ENCODE measurements around the gene PIGL. TPM values are rescaled to one million over a fixed set of nuclear protein-coding genes. Genes with fewer than 3 reads are reported as not detected.
A peak's percentile ranks its signal among the peaks of the same experiment; 100 is the strongest.
"Not testable (repeated sequence)": the region's sequence is repeated elsewhere in the genome, so short reads cannot be mapped to it uniquely, and the experiment has no call there.

PIGL gene
- 10 to 100 TPM; 31.6 to 33.7 TPM for total RNA-seq

GRCh38 chr17:16217002-16217635, at the start of gene PIGL:
PIGL (plus strand) TSS chr17:16217210; CDS start chr17:16217227, 17 bp downstream.
- Mint-ChIP-seq H3K4me1 (ENCODE audit: low read depth) (peaks cover 35% of the 10 kb centered on the region), H3K36me3 (no peaks in the 10 kb centered on the region), H3K4me3 (peak within 1 kb of the TSS; percentile 98), H3K27me3 (no peaks in the 10 kb centered on the region), H3K9me3 (no peaks in the 10 kb centered on the region), H3K27ac (peak within 1 kb of the TSS; percentile 93)
- peak; percentile 93 for DNase-seq
- intact Hi-C loops (cut with micrococcal nuclease) = loop anchor here (1.0 to 10.0 kb wide), 5 partner anchors 12 to 220 kb away; partner anchors contain the start of gene TRPV2
- CTCF ChIA-PET = interaction anchor here (0.6 to 1.1 kb wide), 4 partner anchors 12 to 147 kb away, joined by 3 to 6 read pairs (median 4); partner anchors contain the start of gene CENPV
- POLR2A ChIA-PET = interaction anchor here (1.6 kb wide), 1 partner anchor 13 kb away, joined by 7 read pairs; no protein-coding TSS in a partner anchor

DNA sequence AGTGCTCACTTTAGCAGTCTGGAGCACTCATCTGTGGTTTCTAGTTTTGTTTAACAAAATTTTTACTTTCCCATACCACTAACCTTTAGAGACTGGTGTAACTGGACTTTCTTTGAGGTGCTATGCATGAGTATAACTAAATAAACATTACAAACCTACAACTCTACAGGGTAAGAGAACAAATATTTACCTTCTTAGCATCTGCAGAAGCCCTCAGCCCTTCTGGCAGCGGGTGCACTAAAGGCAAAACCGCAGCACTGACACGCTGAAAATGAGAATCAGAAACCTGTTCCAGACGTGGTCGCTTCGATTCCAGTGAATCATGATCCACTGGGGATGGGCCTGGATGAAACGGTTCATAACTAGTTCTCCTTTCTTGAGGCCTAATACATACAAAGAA, 45.4 kb upstream of the PIGL start:
- no peak overlapping the region for H3K27ac Mint-ChIP-seq
- no peak for DNase-seq
- H3K36me3 Mint-ChIP-seq = peaks cover 11% of the 10 kb centered on the region
- peaks cover 13% of the 10 kb centered on the region for H3K4me1 Mint-ChIP-seq (ENCODE audit: low read depth)
- H3K27me3 Mint-ChIP-seq = no peaks in the 10 kb centered on the region
- no peaks in the 10 kb centered on the region for H3K9me3 Mint-ChIP-seq
- ChIA-PET POLR2A (no interaction called here), CTCF (no interaction called here)
- no peak overlapping the region for H3K4me3 Mint-ChIP-seq
- intact Hi-C loops (cut with micrococcal nuclease) = no loop called here

- no peak for DNase-seq
- ChIA-PET POLR2A (no interaction called here), CTCF (no interaction called here)
- no peak overlapping the region for H3K27ac Mint-ChIP-seq
- H3K27me3 Mint-ChIP-seq = no peaks in the 10 kb centered on the region
- H3K36me3 Mint-ChIP-seq = peaks cover 13% of the 10 kb centered on the region
- no peaks in the 10 kb centered on the region for H3K9me3 Mint-ChIP-seq
- no peak overlapping the region for H3K4me3 Mint-ChIP-seq
- intact Hi-C loops (cut with micrococcal nuclease) = no loop called here
- peaks cover 20% of the 10 kb centered on the region for H3K4me1 Mint-ChIP-seq (ENCODE audit: low read depth)
These were observed 38.2 kb upstream of the PIGL start for GRCh38 chr17:16178836-16179235.

GRCh38 chr17:16181581-16181980, 35.4 kb upstream of the PIGL start:
- ChIA-PET POLR2A (no interaction called here), CTCF (no interaction called here)
- peaks cover 28% of the 10 kb centered on the region for H3K4me1 Mint-ChIP-seq (ENCODE audit: low read depth)
- peaks cover 27% of the 10 kb centered on the region for H3K36me3 Mint-ChIP-seq
- no peaks in the 10 kb centered on the region for H3K9me3 Mint-ChIP-seq
- H3K4me3 Mint-ChIP-seq = no peak overlapping the region
- H3K27me3 Mint-ChIP-seq = no peaks in the 10 kb centered on the region
- intact Hi-C loops (cut with micrococcal nuclease) = no loop called here
- no peak overlapping the region for H3K27ac Mint-ChIP-seq
- no peak for DNase-seq

- ChIA-PET CTCF (no interaction called here), POLR2A (no interaction called here)
- Mint-ChIP-seq H3K4me1 (ENCODE audit: low read depth) (peaks cover 24% of the 10 kb centered on the region), H3K4me3 (no peak overlapping the region), H3K9me3 (no peaks in the 10 kb centered on the region), H3K27me3 (no peaks in the 10 kb centered on the region), H3K27ac (no peak overlapping the region), H3K36me3 (peaks cover 35% of the 10 kb centered on the region)
- no peak for DNase-seq
- intact Hi-C loops (cut with micrococcal nuclease) = no loop called here
These were observed 29.4 kb upstream of the PIGL start for GRCh38 chr17:16187642-16188041.

DNA sequence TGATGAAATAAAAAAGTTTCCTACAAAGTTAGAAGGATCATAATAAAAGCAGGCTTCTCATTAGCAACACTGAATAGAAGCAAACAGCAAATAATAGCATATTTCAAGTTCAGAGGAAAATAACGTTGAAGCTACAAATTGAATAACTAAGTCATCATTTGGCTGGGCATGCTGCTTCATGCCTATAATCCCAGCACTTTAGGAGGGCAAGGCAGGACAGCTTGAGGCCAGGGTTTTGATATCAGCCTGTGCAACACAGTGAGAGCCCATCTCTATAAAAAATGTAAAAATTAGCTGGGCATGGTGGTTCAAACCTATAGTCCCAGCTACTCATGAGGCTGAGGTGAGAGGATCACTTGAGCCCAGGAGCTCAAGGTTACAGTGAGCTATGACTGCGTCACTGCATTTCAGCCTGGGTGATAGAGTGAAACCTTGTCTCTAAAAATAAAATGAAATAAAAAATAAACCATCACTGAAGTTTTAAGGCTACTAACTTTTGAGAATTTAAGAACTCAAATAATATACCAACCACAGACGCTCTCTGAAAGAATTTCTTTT, 27.1 kb upstream of the PIGL start:
- Mint-ChIP-seq H3K27me3 (no peaks in the 10 kb centered on the region), H3K4me3 (no peak overlapping the region), H3K9me3 (no peaks in the 10 kb centered on the region), H3K36me3 (peaks cover 40% of the 10 kb centered on the region), H3K27ac (no peak overlapping the region), H3K4me1 (ENCODE audit: low read depth) (peaks cover 20% of the 10 kb centered on the region)
- ChIA-PET CTCF (no interaction called here), POLR2A (interaction anchor here (0.9 kb wide), 1 partner anchor 71 kb away, joined by 5 read pairs; no protein-coding TSS in a partner anchor)
- intact Hi-C loops (cut with micrococcal nuclease) = no loop called here
- no peak for DNase-seq

DNA sequence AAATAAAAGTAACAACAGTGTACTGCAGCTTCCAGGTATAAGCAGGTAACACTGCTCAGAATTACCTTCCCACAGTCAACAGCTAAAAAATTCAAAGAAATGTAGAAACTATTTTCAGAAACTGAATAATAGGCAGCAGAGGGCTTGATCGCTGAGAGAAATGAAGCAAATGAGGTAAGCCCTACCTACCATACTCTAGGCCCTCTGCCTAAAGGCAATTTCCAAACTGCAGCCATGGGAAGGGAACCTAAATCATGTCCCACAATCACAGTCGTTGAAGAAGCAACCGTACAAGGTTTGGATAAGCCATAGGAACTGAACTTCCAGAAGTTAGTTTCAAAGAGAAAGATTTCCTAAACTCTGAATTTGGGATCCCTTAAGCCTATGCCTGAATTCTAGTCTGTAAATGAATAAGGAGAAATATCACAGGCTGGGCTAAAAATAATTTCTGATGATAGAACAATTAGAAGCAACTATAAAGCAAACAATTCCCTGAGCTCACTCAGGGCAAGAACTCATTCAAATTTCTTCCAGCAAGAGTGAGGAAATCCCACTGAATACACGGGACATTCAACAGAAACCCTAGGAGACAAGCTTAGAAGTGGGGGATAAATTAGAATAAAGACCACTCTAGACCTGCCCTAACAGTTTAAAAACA, 26.2 kb upstream of the PIGL start:
- no peak overlapping the region for H3K4me3 Mint-ChIP-seq
- no peaks in the 10 kb centered on the region for H3K27me3 Mint-ChIP-seq
- ChIA-PET CTCF (no interaction called here), POLR2A (no interaction called here)
- no peak overlapping the region for H3K27ac Mint-ChIP-seq
- peaks cover 24% of the 10 kb centered on the region for H3K4me1 Mint-ChIP-seq (ENCODE audit: low read depth)
- DNase-seq = no peak
- peaks cover 33% of the 10 kb centered on the region for H3K36me3 Mint-ChIP-seq
- intact Hi-C loops (cut with micrococcal nuclease) = no loop called here
- no peaks in the 10 kb centered on the region for H3K9me3 Mint-ChIP-seq

DNA sequence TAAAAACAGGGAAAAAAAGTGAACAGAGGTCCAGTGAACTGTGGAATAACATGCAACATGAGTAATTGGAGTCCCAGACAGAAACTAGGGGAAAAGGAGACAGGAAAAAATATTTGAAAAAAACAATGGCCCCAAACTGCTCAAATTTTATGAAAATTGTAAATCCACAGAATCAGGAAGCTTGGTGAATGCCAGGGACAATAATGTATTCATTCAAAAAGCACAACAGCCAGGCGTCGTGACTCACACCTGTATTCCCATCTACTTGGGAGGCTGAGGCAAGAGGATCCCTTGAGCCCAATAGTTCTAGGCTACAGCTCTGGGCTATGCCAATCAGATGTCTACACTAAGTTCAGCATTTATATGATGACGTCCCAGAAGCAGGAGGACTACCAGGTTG, 25.4 kb upstream of the PIGL start:
- H3K27ac Mint-ChIP-seq = no peak overlapping the region
- intact Hi-C loops (cut with micrococcal nuclease) = no loop called here
- CTCF ChIA-PET = no interaction called here
- no peaks in the 10 kb centered on the region for H3K27me3 Mint-ChIP-seq
- peaks cover 30% of the 10 kb centered on the region for H3K36me3 Mint-ChIP-seq
- POLR2A ChIA-PET = no interaction called here
- H3K4me1 Mint-ChIP-seq (ENCODE audit: low read depth) = peaks cover 24% of the 10 kb centered on the region
- DNase-seq = no peak
- H3K4me3 Mint-ChIP-seq = no peak overlapping the region
- no peaks in the 10 kb centered on the region for H3K9me3 Mint-ChIP-seq

- H3K4me3 Mint-ChIP-seq; intact Hi-C loops (cut with micrococcal nuclease); H3K9me3 Mint-ChIP-seq; DNase-seq; POLR2A ChIA-PET; H3K27me3 Mint-ChIP-seq; CTCF ChIA-PET: not testable (repeated sequence)
- Mint-ChIP-seq H3K4me1 (ENCODE audit: low read depth) (peaks cover 28% of the 10 kb centered on the region), H3K36me3 (peaks cover 35% of the 10 kb centered on the region), H3K27ac (peak overlapping the region; percentile 75)
These were observed 22.6 kb upstream of the PIGL start for GRCh38 chr17:16194307-16194835.

DNA sequence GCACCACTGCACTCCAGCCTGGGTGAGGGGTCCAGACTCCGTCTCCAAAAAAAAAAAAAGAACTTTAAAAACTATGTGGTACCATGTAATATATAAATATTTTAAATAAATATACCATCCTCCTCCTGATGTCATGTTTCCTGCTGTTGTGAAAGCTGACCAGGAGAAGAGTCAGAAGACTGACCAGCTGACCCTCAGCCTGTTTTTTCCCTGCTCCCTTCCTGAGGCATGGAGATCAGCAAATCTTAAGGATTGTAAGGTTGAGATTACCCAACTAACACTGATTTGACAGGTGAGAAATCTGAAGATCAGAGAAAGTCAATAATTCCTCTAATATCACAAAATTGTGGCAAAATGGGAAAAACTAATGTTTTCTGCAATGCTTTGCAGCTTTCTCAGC, 19.7 kb upstream of the PIGL start:
- POLR2A ChIA-PET = no interaction called here
- DNase-seq = no peak
- Mint-ChIP-seq H3K9me3 (no peaks in the 10 kb centered on the region), H3K27me3 (no peaks in the 10 kb centered on the region), H3K36me3 (peaks cover 25% of the 10 kb centered on the region), H3K4me3 (no peak overlapping the region), H3K4me1 (ENCODE audit: low read depth) (peaks cover 44% of the 10 kb centered on the region), H3K27ac (no peak overlapping the region)
- CTCF ChIA-PET = no interaction called here
- intact Hi-C loops (cut with micrococcal nuclease) = no loop called here

DNA sequence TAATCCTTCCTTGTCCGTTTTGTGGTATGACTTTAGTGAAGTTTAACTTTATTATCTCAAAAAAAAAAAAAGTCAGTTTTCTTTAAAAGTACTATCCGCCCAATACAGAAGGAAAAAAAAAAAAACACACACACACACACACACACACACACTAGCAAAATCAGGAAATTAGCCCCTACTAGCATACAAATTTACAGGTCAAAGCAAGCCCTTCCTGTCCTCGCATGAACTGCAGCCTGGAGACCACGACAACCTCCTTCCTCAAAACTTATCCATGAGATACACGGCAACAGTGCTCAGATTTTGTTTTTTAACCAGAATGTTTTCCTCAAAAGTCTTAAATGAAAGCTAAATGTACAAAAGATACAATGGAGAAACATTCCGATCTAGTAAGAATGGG, 17.9 kb upstream of the PIGL start:
- no peak for DNase-seq
- Mint-ChIP-seq H3K27me3 (no peaks in the 10 kb centered on the region), H3K27ac (peak overlapping the region; percentile 39), H3K4me1 (ENCODE audit: low read depth) (peaks cover 54% of the 10 kb centered on the region), H3K9me3 (no peaks in the 10 kb centered on the region), H3K36me3 (peaks cover 15% of the 10 kb centered on the region), H3K4me3 (no peak overlapping the region)
- CTCF ChIA-PET = no interaction called here
- POLR2A ChIA-PET = no interaction called here
- intact Hi-C loops (cut with micrococcal nuclease) = no loop called here

GRCh38 chr17:16201693-16202131, 15.3 kb upstream of the PIGL start:
- H3K4me1 Mint-ChIP-seq (ENCODE audit: low read depth) = peaks cover 58% of the 10 kb centered on the region
- H3K9me3 Mint-ChIP-seq; H3K27ac Mint-ChIP-seq; H3K36me3 Mint-ChIP-seq; CTCF ChIA-PET; intact Hi-C loops (cut with micrococcal nuclease); H3K27me3 Mint-ChIP-seq; DNase-seq; H3K4me3 Mint-ChIP-seq: not testable (repeated sequence)
- POLR2A ChIA-PET = interaction anchor here (0.6 kb wide), 1 partner anchor 11 kb away, joined by 3 read pairs; no protein-coding TSS in a partner anchor

Data from activated CD4-positive, alpha-beta memory T cell treated with anti-CD3 and anti-CD28 coated beads for 36 hours (primary cell).